Body of pancreas (tissue), 4 donors: ENCODE data around the gene SIM2. TPM values are rescaled to one million over a fixed set of nuclear protein-coding genes. Genes with fewer than 3 reads are reported as not detected.

ENCODE experiments used
- ATAC-seq: fragments of 150-250 bp; one replicate; pipeline ENCODE4 v1.9.1; 2016
- DNase-seq, 4 donors: peaks; one replicate each; pipeline ENCODE4 v3.0.0-alpha.2; 2019
- H3K27ac ChIP-seq, 4 donors: fragments of 200-600 bp; sonication (generic); 1 replicate in 3 of 4; 2 replicates in 1 of 4; pipeline versions ENCODE4 v1.5.1 to v1.6.1; 2016 to 2019; ENCODE audit warnings: mild to moderate bottlenecking in 1 of 4, mixed read lengths in 1 of 4, moderate library complexity in 1 of 4
- H3K27me3 ChIP-seq, 2 donors: fragments of 200-600 bp; sonication (generic); one replicate each; pipeline ENCODE4 v1.6.0; 2016; ENCODE audit warnings: mild to moderate bottlenecking in 1 of 2
- H3K36me3 ChIP-seq, 2 donors: fragments of 200-600 bp; sonication (generic); replicated peaks in 1 of 2; 2 replicates each; pipeline ENCODE4 v1.5.1; 2016; ENCODE audit warnings: low read depth in 2 of 2; ENCODE audit not compliant: insufficient read depth in 1 of 2
- H3K4me1 ChIP-seq: fragments of 200-600 bp; sonication (generic); one replicate; pipeline ENCODE4 v1.6.0; 2016
- H3K4me3 ChIP-seq, 2 donors: fragments of 200-600 bp; sonication (generic); 1 replicate in 1 of 2; 2 replicates in 1 of 2; pipeline ENCODE4 v1.5.1; 2016 to 2019
- H3K9me3 ChIP-seq, 3 donors: fragments of 200-600 bp; sonication (generic); 1 replicate in 2 of 3; 2 replicates in 1 of 3; pipeline ENCODE4 v1.5.1; 2016
- POLR2A ChIP-seq, 3 donors: fragments of 450-650 bp; IDR thresholded peaks; one replicate each; pipeline ENCODE4 v1.6.1; 2016; ENCODE audit warnings: antibody characterized with exemption in 3 of 3, mild to moderate bottlenecking in 2 of 3
- WGBS, 2 donors: methylation state at CpG; one replicate each; pipeline ENCODE4 v1.1.5; 2017; 5-methylcytosine and 5-hydroxymethylcytosine counted together
- intact Hi-C: fragments of 100-400 bp; cut with DNase I; formaldehyde crosslinking; loops from one replicate; pipeline ENCODE4 v1.15.1; 2023
- total RNA-seq, 2 donors: library from RNA; depleted of rRNA; stranded (reverse); fragments of >200 nt; gene quantifications; one replicate each; pipeline ENCODE4 v1.1.0, GENCODE V29; 2016
- TF ChIP-seq, protein P1 (sequence below), 7 experiments: fragments of 450-650 bp in 4 of 7; fragments of 200-600 bp in 3 of 7; sonication (generic) in 3 of 7; IDR thresholded peaks; one replicate each; pipeline ENCODE4 v1.5.1; 2016 to 2019; ENCODE audit warnings: antibody characterized with exemption in 7 of 7

The SIM2 gene
- total RNA-seq, 2 donors from 2014 or later: 0.26 TPM; not detected in 1

DNA sequence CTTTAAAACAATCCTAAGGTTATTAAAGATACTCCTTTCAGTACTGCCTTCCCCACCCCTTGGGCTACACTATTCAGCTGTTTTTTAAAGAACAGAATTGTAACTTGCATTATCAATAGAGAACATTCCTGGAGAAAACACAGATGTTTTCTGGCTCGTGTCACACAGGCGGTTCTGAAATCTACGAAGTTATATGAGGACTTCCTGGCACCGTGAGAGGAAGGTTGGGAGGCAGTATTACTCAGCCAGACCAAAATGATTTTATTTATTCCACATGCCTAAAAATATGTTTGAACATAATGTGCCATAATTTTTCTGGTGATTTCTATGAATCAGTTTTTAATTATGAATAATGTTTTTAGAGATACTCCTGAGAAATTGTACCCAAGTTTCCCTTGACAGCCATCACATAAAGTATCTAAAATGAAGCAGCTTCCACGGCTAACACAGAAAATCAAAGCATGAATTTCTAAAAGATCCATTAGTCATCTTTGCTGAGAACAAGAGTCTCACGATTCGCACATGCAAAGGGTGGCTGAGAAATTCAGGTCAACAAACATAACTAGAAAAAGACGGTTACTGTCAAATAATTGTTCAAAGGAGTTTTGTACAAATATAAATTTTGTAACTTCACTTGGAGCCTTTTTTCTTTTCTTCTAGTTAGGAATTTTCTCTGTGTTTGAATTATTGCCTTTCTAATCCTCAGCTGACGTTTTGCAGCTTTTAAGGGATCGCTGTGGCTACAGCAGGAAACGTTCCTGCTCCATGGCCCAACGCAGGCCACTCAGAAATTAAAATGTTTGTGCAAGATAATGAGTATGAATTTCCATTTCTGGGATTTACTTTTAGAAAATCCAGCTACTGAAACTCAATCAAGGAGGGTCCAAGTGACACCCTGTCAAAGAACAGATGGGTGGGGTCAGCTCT is 8.0 kb upstream of the SIM2 start:
- no peak overlapping the region for H3K27ac ChIP-seq
- TF ChIP-seq, protein P1, sequence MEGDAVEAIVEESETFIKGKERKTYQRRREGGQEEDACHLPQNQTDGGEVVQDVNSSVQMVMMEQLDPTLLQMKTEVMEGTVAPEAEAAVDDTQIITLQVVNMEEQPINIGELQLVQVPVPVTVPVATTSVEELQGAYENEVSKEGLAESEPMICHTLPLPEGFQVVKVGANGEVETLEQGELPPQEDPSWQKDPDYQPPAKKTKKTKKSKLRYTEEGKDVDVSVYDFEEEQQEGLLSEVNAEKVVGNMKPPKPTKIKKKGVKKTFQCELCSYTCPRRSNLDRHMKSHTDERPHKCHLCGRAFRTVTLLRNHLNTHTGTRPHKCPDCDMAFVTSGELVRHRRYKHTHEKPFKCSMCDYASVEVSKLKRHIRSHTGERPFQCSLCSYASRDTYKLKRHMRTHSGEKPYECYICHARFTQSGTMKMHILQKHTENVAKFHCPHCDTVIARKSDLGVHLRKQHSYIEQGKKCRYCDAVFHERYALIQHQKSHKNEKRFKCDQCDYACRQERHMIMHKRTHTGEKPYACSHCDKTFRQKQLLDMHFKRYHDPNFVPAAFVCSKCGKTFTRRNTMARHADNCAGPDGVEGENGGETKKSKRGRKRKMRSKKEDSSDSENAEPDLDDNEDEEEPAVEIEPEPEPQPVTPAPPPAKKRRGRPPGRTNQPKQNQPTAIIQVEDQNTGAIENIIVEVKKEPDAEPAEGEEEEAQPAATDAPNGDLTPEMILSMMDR (IDR thresholded peaks at IDR 0.05): no peak
- TF ChIP-seq POLR2A (IDR thresholded peaks at IDR 0.05): no peak

DNA sequence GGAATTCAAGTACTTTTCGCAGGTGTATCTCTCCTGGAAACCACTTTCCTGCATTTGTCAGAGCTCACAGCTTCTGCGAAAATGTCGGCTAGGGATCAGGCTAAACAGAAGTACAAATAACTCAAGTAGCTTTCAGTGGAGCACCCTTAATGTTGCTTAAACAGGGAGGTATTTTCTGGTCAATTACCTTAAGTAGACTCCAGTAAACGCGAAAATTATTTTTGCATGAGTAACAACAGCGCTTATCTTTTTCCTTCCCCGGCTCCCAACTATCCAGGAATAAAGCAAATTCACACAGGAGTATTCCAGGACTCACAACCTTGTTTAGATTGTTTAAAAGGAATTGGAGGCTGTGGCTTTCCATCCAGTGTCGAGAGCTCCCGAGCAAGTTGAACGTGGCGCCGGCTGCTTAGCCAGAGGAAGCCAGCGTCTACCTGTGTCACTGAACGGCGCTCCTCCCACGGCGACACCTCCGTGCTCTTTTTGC is 7.3 kb upstream of the SIM2 start:
- Histone ChIP-seq H3K36me3 (no peaks in the 10 kb centered on the region), H3K27me3 (peaks cover 0 to 49% of the 10 kb centered on the region in 2 donors), H3K27ac (no peak overlapping the region), H3K4me3 (no peak overlapping the region), H3K9me3 (no peaks in the 10 kb centered on the region), H3K4me1 (peaks cover 14% of the 10 kb centered on the region)
- WGBS, 2 donors: 16 to 31% methylated on average over 18 of the region's 18 CpGs
- DNase-seq (no peak), ATAC-seq (no peak)
- no peak for TF ChIP-seq POLR2A (IDR thresholded peaks at IDR 0.05)
- intact Hi-C loops: no loop called here

More for the DNA sequence above, 8.0 kb upstream of the SIM2 start:
- Histone ChIP-seq H3K36me3 (no peaks in the 10 kb centered on the region), H3K4me3 (no peak overlapping the region), H3K27me3 (peaks cover 0 to 42% of the 10 kb centered on the region in 2 donors), H3K9me3 (no peaks in the 10 kb centered on the region), H3K4me1 (peaks cover 14% of the 10 kb centered on the region)
- ATAC-seq (no peak), DNase-seq (no peak)
- 30 to 34% methylated on average over 12 of the region's 12 CpGs for WGBS, 2 donors
- intact Hi-C loops: no loop called here

DNA sequence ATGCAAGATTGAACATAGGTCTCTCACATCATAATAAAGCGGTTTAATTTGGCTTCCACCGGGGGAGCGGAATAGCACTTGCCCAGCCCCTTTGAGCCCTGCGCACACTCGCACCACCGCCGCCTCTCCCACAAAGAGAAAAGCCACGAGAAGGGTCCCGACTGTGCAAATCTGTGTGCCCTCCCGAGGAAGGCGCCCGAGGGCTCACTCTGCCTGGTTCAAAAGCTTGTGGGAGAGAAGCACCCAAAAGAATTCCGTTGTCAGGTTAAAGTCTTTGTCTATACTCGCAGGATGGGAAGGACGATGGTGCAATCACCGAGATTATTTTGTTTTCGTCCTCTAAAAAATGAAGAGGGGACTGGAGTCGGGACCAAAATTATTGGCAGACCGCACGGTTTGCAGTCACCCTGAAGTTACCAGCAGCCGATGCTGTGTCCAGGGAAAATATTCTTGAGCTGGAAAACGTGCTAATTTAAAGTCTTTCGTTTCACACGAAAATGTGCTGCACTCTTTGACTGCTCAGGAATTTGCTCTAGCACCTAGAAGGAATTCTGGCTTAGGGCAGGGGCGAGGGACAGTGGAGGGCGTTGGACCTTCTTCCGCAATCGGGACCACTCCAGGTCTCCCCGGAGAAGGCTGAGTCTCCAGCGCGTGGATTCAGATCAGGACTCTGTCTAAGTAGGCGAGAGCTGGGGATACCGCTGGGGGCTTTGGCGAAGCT is 6.6 kb upstream of the SIM2 start:
- Histone ChIP-seq H3K27ac (no peak overlapping the region), H3K4me3 (no peak overlapping the region), H3K9me3 (no peaks in the 10 kb centered on the region), H3K36me3 (no peaks in the 10 kb centered on the region), H3K27me3 (peaks cover 0 to 55% of the 10 kb centered on the region in 2 donors), H3K4me1 (peaks cover 18% of the 10 kb centered on the region)
- no peak for DNase-seq
- intact Hi-C loops: no loop called here
- 12 to 16% methylated on average over 28 to 31 of the region's 34 CpGs for whole genome bisulfite sequencing, 2 donors
- no peak for TF ChIP-seq POLR2A (IDR thresholded peaks at IDR 0.05)
- TF ChIP-seq, protein P1 (IDR thresholded peaks at IDR 0.05): no peak
- no peak for ATAC-seq

DNA sequence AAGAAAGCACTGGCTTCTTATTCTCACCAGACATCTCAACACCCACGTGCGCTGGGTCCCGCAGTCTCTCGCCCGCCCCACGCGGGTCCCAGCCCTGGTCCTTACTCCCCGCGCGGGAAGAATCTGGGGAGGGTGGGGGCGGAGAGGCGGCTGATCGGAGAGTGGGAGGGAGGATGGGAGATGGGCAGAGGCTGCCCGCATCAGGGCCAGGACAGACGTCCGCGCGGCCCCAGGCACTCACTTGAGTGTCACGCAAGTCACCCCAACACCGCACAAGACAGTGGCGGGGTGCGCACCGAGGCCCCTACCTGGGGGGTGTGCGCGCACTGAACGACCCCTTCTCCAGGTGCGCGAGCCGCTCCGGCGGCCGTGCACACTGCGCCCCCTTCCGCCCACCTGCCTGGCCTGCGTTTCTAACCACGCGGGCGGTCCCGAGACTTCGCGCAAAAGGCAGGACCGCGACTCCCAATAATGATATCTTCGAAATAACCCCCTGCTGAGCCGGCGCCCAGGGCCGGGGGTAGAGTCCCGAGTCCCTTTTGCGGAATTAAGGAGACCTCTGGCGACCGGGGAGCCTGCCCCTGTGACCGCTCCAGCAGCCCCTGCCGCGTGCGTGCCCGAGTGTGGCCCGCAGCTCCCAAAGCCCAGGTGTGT is 6.0 kb upstream of the SIM2 start:
- peaks cover 25% of the 10 kb centered on the region for H3K4me1 ChIP-seq
- H3K4me3 ChIP-seq: no peak overlapping the region
- H3K9me3 ChIP-seq: no peaks in the 10 kb centered on the region
- no peaks in the 10 kb centered on the region for H3K36me3 ChIP-seq
- H3K27me3 ChIP-seq: peaks cover 0 to 62% of the 10 kb centered on the region in 2 donors
- no peak overlapping the region for H3K27ac ChIP-seq
- WGBS, 2 donors: 3 to 18% methylated on average over 12 to 56 of the region's 57 CpGs
- DNase-seq: no peak
- TF ChIP-seq, protein P1 (IDR thresholded peaks at IDR 0.05): peak in 1 of 7 experiments; percentile 8
- TF ChIP-seq POLR2A (IDR thresholded peaks at IDR 0.05): no peak
- ATAC-seq: no peak
- intact Hi-C loops: no loop called here
